Renal cortex interstitium (tissue), 11 donors: ENCODE data around the gene RPH3AL. TPM values are rescaled to one million over a fixed set of nuclear protein-coding genes. Genes with fewer than 3 reads are reported as not detected.

Source experiments
- DNase-seq, 11 donors: peaks; one replicate each; pipeline ENCODE4 v3.0.0-alpha.2; 2013; ENCODE audit warnings: low read depth in 9 of 11, low spot score in 4 of 11; ENCODE audit errors: extremely low read depth in 1 of 11
- polyA plus RNA-seq, 3 donors: library from polyadenylated mRNA; unstranded; fragments of 120-200 nt; gene quantifications; one replicate each; pipeline ENCODE4 v1.2.1, GENCODE V29; 2013; ENCODE audit not compliant: insufficient read length in 3 of 3

The RPH3AL gene
- polyA plus RNA-seq, 3 donors: 12.7 to 31.3 (median 17.6) TPM

DNA sequence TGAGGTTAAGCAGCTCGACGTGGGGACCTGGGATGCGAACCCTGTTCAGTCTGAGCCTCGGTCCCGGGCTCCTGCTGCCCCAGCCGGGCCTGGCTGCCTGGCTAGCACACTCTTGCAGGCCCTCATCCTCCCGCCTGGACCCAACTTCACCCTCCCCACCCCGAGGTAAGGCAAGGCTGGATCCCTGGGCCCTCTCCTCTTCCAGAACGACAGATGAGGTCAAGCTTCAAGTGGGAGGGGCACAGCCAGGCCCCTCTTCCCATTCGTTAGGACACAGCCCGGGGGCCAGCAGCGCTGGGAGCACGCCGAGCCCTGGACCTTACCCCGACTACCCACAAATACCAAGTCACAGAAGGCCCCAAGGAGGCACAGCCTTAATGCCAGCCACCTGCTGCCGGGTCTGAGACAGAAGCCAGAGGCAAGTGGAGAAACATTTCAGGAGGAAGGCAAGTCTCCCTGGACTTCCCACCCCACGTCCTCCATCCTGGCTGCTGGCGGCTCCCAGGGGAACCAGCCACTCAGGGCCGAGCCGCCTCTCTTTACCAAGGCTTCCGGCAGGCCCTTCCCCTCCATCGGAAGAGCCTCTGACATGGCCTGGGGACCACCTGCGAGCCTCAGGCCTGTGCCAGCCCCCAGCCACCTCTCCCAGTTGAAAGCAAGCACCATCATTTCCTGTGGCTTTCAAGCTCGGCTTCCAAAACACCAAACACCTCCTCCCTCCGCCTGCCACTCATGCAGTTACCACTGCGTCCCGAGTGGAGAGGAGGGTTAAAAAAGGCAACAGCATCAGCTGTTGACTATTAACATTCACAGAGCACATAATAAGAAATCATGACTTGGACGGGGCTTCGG, 59.9 kb downstream of the RPH3AL start:
- no peak for DNase-seq

DNA sequence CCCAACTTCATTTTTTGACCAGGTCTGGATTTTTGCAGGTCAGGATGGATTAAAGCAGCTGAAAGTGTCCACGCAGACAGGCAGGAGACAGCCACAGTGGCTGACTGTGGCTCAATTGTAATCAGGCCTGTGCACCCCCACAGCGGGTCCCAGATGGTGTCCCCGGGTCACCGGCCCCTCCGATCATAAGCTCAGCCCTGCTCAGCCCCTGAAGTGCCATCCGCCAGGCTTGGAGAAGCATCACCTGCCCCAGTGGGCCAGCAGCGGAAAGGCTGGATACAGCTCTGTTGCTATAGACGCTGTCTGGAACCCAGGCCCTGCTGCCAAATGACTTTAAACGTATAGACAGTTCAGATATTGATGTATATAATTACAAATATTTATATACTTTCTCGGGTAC, 60.6 kb downstream of the RPH3AL start:
- no peak for DNase-seq

DNA sequence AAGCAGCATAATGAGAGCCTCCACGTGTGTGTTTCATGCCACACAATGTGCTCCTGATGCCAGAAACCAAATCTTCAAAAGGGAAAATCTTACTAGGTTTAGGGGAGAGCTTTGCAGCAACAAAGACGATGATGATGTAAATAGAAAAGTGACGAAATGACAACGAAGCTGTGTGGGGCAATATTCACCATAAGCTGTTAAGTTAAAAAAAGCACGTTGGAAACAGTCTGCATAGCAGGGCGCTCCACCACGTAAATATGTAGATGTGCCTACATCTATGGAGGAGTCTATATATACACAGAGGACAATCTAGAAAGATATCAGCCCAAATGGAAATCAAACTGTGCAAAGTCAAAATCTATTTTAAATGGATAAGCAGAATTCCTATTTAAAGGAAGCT, 61.0 kb downstream of the RPH3AL start:
- DNase-seq: no peak

DNA sequence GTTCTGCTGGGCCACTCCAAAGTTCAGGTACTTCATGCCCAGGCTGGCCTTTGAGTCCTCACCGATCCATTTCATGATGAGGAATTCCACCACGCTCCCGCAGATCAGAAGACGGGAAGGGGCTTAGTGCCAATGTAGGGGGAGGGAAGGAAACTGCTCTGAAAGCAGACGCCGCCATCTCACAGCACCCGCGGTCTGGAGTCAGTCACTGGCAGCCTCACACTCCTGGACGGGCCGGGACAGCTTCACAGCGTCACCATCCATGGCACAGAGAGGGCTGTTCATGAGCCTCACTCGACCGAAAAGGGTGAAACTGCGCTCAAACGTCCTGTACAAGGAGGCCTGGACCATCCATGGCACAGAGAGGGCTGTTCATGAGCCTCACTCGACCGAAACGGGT, 62.0 kb downstream of the RPH3AL start:
- no peak for DNase-seq

DNA sequence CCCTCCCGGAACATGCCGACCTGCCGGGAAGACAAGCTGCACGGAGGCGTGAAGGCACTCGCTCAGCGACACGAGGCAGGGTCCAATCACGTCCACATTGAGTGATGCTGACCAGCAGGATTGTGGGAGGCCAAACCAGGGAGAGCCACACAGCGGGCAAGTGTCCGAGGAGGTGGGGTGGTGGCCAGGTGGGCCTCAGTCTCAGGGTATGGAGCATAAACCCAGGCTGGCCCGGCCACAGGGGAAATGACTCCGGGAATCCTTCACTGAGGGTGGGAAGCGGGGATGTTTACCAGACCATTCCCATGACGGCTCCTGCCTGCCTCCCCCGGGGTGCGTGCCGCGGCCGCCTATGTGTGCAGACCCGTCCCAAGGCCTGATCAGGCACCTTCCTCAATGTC, 62.5 kb downstream of the RPH3AL start:
- no peak for DNase-seq

DNA sequence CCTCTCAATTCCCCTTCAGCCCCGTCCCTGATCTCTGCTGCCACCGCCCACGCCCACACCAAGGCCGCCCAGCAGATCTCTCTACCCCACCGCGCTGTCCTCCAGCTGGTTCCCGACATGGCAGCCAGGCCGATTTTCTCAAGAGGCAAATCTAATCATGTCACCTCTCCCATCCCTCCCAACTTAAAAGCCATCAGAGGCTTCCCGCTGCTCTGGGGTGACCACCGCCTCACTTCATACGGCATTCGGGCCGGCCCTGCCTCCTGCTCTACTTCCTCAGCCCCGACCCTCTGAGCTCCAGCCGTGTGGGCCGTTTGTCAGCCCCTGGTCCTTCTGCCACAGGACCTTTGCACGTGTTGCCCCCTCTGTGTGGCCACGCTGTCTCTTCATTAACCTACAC, 63.2 kb downstream of the RPH3AL start:
- no peak for DNase-seq

DNA sequence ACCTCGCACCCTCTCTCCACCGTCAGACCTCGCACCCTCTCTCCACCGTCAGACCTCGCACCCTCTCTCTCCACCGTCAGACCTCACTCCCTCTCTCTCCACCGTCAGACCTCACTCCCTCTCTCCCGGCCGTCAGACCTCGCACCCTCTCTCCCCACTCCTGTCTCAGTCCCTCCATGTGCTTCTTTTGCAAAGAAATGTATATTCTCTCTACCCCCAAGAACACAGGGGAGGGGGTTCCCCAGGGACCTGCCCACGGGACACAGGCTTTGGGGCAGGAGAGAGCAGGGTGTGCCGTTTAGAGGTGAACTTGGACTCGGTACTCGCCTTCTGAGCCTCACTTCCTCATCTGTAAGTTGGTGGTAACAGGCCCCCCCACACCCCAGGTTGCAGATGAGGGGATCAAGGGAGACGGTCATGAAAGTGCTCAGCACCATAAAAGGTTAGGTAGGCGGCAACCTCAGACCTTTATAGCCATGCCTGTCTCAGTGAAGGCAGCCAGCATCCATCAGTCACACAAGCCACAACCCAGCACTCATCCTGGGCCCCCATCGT, 63.7 kb downstream of the RPH3AL start:
- no peak for DNase-seq

DNA sequence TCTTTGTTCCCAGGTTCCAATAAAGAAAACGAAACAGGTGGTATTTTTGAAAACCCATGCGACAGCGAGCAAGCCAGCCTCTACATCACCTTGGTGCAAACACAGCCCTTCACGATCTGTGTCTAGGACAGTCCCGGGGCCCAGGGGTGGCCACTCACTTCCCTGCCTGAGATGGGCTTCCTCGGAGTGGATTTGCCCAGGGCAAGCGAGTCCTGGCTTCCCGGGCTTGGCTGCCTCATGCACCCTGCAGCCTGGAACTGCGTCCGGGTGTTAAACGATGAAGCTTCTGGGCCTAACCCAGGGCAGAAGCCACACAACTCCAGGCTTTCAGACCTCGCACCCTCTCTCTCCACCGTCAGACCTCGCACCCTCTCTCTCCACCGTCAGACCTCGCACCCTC, 66.0 kb downstream of the RPH3AL start:
- no peak for DNase-seq

DNA sequence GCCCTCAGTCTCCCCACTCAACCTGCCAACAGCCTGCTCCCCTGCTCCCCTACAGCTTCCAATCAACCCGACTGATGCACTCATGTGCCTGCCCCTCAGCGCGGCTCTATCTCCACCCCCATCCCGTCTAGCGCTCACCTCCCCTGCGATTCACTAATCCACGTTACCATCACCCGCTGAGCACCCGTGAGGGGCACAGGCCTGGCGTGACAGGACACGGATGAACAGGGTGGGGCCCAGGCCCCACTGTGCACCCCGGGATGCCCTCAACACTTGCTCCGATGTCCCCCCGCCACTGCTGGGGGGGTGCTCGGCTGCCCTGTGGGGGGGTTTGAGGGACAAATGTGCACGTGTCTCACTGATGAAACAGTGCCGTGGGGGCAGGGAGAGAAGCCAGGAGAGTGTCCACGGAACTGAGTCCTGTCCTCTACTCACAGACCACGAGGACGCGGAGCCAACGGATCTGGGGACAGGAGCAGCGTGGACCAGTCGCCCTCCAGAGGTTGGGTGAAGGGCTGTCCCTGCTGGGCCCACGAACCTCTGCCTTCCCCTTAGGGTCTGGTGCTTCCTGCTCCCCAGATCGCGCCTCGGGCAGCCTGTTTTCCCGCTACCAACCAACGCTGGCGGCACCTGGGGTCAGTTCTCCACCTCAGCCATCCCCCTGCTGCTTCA, 66.7 kb downstream of the RPH3AL start:
- no peak for DNase-seq

DNA sequence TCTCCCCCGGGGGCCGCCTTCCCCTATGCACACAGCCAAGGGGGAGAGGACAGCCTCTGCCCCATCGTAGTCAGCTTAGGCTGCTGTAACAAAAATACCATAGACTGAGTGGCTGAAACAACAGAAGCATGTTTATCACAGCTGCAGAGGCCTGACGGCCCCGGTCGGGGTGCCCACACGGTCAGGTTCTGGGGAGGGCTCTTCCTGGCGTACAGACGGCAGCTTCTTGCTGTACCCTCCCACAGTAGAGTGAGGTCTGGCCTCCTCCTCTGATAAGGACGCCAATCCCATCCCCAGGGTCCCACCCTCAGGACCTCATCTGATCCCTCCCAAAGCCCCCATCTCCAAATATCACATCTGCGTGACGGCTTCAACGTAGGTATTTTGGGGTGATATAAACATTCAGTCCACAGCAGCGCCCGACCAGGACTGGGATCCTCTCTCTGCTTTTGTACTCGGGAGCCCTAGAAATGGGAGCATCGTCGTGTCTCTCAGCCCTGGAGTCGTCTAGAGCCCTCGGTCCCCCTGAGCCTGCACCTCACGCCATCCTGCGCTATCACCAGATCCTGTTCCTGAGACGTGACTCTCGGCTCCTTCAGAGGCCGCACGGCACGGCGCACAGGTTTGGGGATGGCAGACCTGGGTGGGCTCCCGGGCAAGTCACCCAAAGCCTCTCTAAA, 67.8 kb downstream of the RPH3AL start:
- no peak for DNase-seq

DNA sequence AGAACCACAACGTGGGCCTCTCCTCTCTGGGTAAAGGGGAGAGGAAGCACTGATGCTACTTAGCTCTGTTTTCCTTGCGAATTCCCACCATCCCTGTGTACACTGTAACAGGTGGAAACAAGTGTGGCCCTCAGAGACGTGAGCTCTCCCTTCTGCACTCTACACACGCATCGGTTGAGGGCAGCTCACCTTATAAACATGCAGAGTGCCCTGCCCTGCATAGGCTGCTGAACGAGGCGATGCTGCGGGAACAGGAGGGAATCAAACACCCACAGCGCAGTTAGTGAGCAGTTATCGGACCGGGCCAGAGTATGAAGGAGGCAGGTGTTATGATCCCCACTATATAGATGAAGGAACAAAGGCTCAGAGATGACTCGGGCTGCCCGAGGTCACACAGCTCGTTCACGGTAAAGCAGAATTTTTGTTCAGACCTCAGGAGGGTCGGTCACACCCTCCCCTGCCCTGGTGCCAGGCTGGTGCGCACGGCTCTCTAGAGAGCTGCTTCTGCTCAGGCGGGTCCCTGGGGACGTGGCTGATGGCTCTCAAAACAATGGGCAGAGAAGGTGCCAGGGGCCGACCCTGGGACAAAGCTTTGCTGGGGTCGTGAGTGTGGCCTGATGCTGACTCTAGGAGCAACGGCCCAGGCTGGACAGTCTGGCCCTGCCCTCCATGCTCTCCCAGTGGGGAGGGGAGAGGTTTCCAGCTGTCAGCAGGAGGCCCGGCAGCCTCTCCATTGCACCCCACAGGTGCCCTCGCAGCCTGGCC, 68.5 kb downstream of the RPH3AL start:
- no peak for DNase-seq

DNA sequence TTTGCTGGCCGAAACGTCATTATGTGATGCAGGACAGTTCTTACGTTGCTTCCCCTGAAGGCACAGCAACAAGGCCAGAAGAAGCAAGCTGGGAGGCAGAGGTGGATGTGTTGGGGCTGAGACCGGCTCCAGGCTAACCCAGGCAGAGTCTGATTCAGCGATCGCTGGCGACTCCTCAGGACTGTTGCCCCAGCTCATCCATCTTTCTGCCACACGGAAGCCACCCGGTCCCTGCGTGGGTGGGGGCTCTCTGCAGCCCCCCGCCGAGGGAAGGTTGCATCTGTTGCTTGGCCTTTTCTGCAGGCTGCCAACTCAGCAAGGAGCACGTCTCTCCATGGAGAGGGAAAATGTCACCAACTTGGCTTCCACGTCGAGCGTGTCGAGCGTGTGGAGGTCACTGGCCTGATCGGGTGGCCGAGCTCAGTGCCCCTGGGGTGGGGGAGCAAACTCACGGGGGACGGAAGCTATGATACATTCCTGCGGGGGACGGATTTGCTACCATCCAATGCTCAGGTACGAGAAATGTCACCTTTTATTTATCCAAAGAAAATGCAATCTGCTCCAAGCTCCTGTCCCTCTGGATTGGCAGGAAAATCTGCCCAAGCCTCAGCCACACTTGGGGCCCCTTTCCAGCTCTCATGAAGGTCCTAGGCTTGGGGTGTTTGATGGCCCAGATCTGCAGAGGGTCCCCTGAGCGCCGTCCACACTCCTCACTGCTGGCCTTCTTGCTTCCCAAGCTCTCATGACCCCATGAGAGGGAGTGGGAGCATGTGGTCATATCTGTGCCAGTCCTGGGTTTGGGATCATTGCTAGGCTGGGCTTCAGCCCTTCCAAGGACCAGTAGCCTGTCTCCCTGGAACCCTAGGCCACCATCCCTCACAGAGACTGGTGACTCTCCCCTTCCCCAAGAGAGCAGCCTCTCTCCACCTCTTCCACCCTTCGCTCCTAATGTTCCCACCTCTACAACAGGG, 69.4 kb downstream of the RPH3AL start:
- no peak for DNase-seq

DNA sequence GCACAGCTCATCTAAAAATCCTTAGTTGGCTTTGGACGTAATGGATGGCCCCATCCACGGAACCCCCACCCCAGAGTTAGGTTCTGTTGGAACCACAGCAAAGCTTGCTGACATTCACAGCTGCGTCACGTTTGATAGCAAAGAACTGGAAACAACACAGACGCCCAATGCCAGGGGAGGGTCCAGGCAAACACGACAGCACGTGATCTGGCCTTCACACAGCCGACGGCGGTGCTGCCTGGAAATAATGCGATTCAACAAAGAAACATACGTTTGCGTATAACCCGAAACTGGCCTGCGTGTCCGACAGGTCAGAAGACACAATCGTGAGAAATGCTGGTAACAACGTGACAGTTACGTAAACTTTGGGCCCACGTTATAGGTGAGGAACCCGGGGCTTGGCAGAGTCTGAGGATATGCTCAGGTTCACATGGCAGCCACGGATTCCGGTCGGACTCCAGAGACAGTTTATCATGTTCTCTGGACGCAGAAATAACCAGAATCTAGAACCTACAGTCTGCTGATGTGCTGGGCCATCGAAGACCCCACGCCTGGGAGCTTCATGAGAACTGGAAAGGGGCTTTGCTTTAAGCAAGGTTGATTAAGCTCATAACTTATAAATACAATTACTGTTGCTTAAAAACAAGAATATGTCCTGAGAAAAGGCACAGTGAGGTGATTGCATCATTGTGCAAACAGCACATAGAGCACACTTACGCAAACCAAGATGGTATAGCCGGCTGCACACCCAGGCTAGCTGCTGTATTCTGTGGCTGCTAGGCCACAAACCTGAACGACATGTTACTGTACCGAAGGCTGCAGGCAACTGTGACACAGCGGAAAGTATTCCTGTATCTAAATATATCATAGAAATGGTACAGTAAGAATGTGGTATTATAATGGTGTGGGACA, 70.4 kb downstream of the RPH3AL start:
- DNase-seq: no peak

DNA sequence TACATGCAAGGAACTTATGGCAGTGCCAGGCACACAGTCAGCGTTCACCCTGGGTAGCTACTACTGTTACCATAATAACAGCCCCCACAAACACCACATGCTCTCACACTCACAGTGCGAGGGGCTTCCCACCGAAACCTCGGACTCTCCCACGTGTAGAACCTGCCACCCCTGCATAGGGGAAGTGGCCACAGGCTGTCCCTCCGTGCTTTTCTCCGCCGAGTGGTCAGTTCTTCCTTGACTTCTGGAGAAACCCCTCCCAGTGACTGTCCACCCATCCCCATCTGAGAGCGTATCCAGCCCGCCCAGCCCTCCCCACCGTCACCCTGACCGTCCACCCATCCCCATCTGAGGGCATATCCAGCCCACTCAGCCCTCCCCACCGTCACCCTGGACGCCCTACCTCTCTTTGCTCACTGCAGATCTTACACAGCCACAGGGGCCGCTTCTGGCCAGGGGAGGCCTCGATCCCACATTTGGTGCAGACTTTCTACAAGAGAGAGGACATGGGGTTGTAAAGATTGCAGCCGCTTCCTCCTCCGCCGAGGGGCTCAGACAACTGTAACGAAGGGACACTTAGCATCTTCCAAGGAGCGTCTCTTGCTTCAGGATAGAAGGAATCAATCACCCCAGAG, 71.1 kb downstream of the RPH3AL start:
- DNase-seq: no peak

DNA sequence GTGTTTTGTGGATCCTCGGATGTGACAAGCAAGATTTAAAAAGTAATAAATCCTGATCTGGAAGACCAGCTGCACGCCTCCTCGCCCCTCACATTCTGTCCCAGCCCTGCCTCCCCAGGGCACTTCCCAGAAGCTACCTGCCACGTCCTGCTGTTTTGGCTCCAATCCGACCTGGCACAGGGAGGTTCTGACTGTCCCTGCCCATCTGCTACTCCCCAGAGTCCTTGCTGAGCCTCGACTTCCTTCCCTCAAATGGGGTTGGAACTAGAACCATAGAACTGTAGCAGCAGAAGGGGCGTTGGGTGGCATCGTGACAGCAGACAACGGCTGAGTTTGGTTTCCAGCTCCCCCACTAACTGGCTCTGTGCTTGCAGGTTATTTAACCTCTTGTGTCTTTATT, 71.7 kb downstream of the RPH3AL start:
- no peak for DNase-seq

DNA sequence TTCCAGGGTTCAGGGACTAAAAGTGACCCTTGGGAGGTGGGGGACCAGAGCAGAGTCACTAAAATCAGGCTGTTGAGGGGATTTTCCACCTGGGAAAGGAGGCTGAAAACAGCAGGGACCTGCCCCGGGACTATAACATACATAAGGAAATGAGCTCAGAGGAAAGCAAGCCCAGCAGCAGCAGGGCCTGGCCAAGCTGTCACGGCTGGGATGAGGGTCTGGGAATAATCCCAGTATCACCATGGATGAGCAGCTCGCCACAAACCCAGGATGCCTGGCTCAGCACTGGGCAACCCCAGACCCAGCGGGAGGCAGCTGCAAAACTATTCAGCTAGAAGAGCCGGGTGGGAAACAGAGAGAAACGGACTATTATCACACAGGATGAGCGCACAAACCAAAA, 72.4 kb downstream of the RPH3AL start:
- no peak for DNase-seq

DNA sequence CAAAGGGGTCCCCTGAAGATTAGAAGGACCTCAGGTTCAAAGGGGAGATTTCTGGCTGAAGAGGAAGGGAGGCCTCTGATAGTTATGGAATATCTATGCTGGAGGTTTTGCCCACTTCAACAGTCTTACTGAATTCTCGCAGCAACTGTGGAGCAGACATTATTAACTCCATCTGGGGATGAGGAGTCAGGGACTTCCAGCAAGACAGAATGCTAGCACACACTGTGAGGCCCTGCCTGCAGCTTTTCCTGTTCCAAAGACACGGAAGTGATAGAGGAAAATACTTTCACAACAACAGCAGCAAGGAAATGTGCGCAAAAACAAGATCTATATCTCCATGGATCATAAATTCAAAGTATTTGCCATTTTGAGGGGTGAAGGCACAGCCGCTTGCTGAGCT, 72.8 kb downstream of the RPH3AL start:
- no peak for DNase-seq
